ENCODE measurements around the gene SLC17A1.

The SLC17A1 gene

GRCh38 chr6:25831532-25832306, at the start of gene SLC17A1:
SLC17A1 (minus strand) TSS chr6:25832052; CDS start chr6:25830557, 1,495 bp downstream.
- DNase-seq: no peak

GRCh38 chr6:25880601-25881000, 48.7 kb upstream of the SLC17A1 start:
- DNase-seq: no peak

GRCh38 chr6:25878721-25879322, 47.0 kb upstream of the SLC17A1 start:
- no peak for DNase-seq

- DNase-seq: no peak
Measured at GRCh38 chr6:25875926-25876602, 44.2 kb upstream of the SLC17A1 start.

- no peak for DNase-seq
Measured at GRCh38 chr6:25875563-25875905, 43.7 kb upstream of the SLC17A1 start.

- no peak for DNase-seq
Measured at GRCh38 chr6:25874822-25875562, 43.1 kb upstream of the SLC17A1 start.

- DNase-seq: no peak
Measured at GRCh38 chr6:25874118-25874517, 42.3 kb upstream of the SLC17A1 start, which contains the start of gene SLC17A3. SLC17A3 (minus strand) TSS chr6:25874243; CDS start chr6:25868387, 5,856 bp downstream.

GRCh38 chr6:25872814-25873213, 41.0 kb upstream of the SLC17A1 start:
- DNase-seq: no peak

GRCh38 chr6:25869840-25870239, 38.0 kb upstream of the SLC17A1 start:
- DNase-seq: no peak

GRCh38 chr6:25868436-25869183, 36.8 kb upstream of the SLC17A1 start:
- DNase-seq: no peak

- DNase-seq: no peak
Measured at GRCh38 chr6:25866011-25866410, 34.2 kb upstream of the SLC17A1 start.

- no peak for DNase-seq
Measured at GRCh38 chr6:25863360-25863759, 31.5 kb upstream of the SLC17A1 start.

GRCh38 chr6:25862199-25862598, 30.3 kb upstream of the SLC17A1 start:
- DNase-seq: no peak

- DNase-seq: no peak
Measured at GRCh38 chr6:25852756-25853155, 20.9 kb upstream of the SLC17A1 start.

GRCh38 chr6:25851961-25852360, 20.1 kb upstream of the SLC17A1 start:
- no peak for DNase-seq

- peak; percentile 94 for DNase-seq
Measured at GRCh38 chr6:25844518-25844917, 12.7 kb upstream of the SLC17A1 start.

- DNase-seq: no peak
Measured at GRCh38 chr6:25842526-25842925, 10.7 kb upstream of the SLC17A1 start.

- DNase-seq: no peak
Measured at GRCh38 chr6:25835442-25836283, 3.8 kb upstream of the SLC17A1 start.

GRCh38 chr6:25834950-25835349, 3.1 kb upstream of the SLC17A1 start:
- DNase-seq: no peak

GRCh38 chr6:25833136-25833535, 1.3 kb upstream of the SLC17A1 start:
- no peak for DNase-seq

- no peak for DNase-seq
Measured at GRCh38 chr6:25832670-25833069, 818 bp upstream of the SLC17A1 start.

- DNase-seq: no peak
Measured at GRCh38 chr6:25832307-25832662, 433 bp upstream of the SLC17A1 start.

All from NCI-H524 treated with DMSO at 0.1 percent for 48 hours (cell line).